HEK293 (cell line): ENCODE measurements around the gene ITGA5.
A peak's percentile ranks its signal among the peaks of the same experiment; 100 is the strongest.

Experiments used
- CTCF ChIA-PET: fragments of 350-600 bp; formaldehyde crosslinking; extraction: SDS; loops from one replicate; lab custom pipeline; 2021; ENCODE audit warnings: antibody characterized with exemption; lab: Yijun Ruan, JAX
- POLR2A ChIA-PET: fragments of 300-600 bp; formaldehyde crosslinking; extraction: SDS; loops from one replicate; lab custom pipeline; 2020; ENCODE audit warnings: antibody characterized with exemption, inconsistent platforms; lab: Yijun Ruan, JAX
- H3K27ac ChIP-seq: fragments of 200-500 bp; sonication (Bioruptor generic); 2 replicates; pipeline ENCODE4 v1.5.1; 2014; ENCODE audit warnings: low read depth, low read length, control low read depth, inconsistent platforms; ENCODE audit errors: extremely low read depth
- H3K36me3 ChIP-seq, 2 experiments: fragments of 200-500 bp in 1 of 2; sonication (Bioruptor generic) in 1 of 2; 1 replicate in 1 of 2; 2 replicates in 1 of 2; pipeline ENCODE4 v1.5.1; 2014 to 2017; ENCODE audit warnings: inconsistent platforms in 2 of 2, low read length in 2 of 2; ENCODE audit not compliant: control insufficient read depth in 2 of 2, insufficient read depth in 1 of 2
- H3K4me1 ChIP-seq: fragments of 200-500 bp; sonication (Bioruptor generic); 2 replicates; pipeline ENCODE4 v1.5.1; 2014; ENCODE audit warnings: mild to moderate bottlenecking, low read length, inconsistent platforms; ENCODE audit not compliant: control insufficient read depth, insufficient read depth
- H3K4me3 ChIP-seq: 2 replicates; pipeline ENCODE4 v1.5.1; 2011; ENCODE audit warnings: low read depth, mild to moderate bottlenecking, control low read depth, low read length, moderate library complexity
- H3K9me3 ChIP-seq: fragments of 200-500 bp; sonication (Bioruptor generic); 2 replicates; pipeline ENCODE4 v1.5.1; 2014; ENCODE audit warnings: low read depth, low read length, inconsistent platforms; ENCODE audit not compliant: control insufficient read depth, insufficient read depth
- CTCF ChIP-seq: fragments of 450-650 bp; formaldehyde crosslinking; IDR thresholded peaks from 2 replicates; pipeline ENCODE4 v1.5.1; 2016; ENCODE audit warnings: missing biosample characterization, missing genetic modification characterization
- EGR2 ChIP-seq: fragments of 450-650 bp; formaldehyde crosslinking; IDR thresholded peaks from 2 replicates; pipeline ENCODE4 v1.5.1; 2016; ENCODE audit warnings: low read depth, missing biosample characterization, missing genetic modification characterization
- GFI1B ChIP-seq: fragments of 450-650 bp; formaldehyde crosslinking; IDR thresholded peaks from 2 replicates; pipeline ENCODE4 v1.5.1; 2016; ENCODE audit warnings: missing biosample characterization, missing genetic modification characterization
- GLIS1 ChIP-seq: fragments of 450-650 bp; formaldehyde crosslinking; IDR thresholded peaks from 2 replicates; pipeline ENCODE4 v1.5.1; 2016; ENCODE audit warnings: missing biosample characterization, missing genetic modification characterization
- HIC1 ChIP-seq: fragments of 450-650 bp; formaldehyde crosslinking; IDR thresholded peaks from 2 replicates; pipeline ENCODE4 v1.5.1; 2016; ENCODE audit warnings: missing biosample characterization, missing genetic modification characterization
- HOXA7 ChIP-seq: sonication (generic); formaldehyde crosslinking; IDR thresholded peaks from 2 replicates; pipeline ENCODE4 v1.8.1; 2022; ENCODE audit warnings: missing genetic modification reagents, borderline replicate concordance
- MZF1 ChIP-seq: fragments of 450-650 bp; formaldehyde crosslinking; IDR thresholded peaks from 2 replicates; pipeline ENCODE4 v1.5.1; 2017; ENCODE audit warnings: missing biosample characterization, missing genetic modification characterization, borderline replicate concordance
- PBX3 ChIP-seq: sonication (generic); formaldehyde crosslinking; IDR thresholded peaks from 2 replicates; pipeline ENCODE4 v1.8.1; 2022; ENCODE audit warnings: mild to moderate bottlenecking, moderate library complexity, missing genetic modification reagents
- TCF7L2 ChIP-seq: IDR thresholded peaks from 2 replicates; pipeline ENCODE4 v1.6.1; 2011; ENCODE audit warnings: low read depth, mild to moderate bottlenecking, inconsistent platforms, low read length, moderate library complexity, borderline replicate concordance
- ZBTB7A ChIP-seq: fragments of 450-650 bp; formaldehyde crosslinking; IDR thresholded peaks from 2 replicates; pipeline ENCODE4 v1.5.1; 2016; ENCODE audit warnings: low read depth, missing biosample characterization, missing genetic modification characterization
- ZFP3 ChIP-seq: fragments of 450-650 bp; formaldehyde crosslinking; IDR thresholded peaks from 2 replicates; pipeline ENCODE4 v1.5.1; 2016; ENCODE audit warnings: low read depth, missing biosample characterization, missing genetic modification characterization
- ZNF10 ChIP-seq: fragments of 450-650 bp; formaldehyde crosslinking; IDR thresholded peaks from 2 replicates; pipeline ENCODE4 v1.5.1; 2017; ENCODE audit warnings: missing biosample characterization, missing genetic modification characterization
- ZNF132 ChIP-seq: fragments of 450-650 bp; formaldehyde crosslinking; IDR thresholded peaks from 2 replicates; pipeline ENCODE4 v1.5.1; 2017; ENCODE audit warnings: missing biosample characterization, missing genetic modification characterization, borderline replicate concordance
- ZNF239 ChIP-seq: fragments of 450-650 bp; formaldehyde crosslinking; IDR thresholded peaks from 2 replicates; pipeline ENCODE4 v1.5.1; 2016; ENCODE audit warnings: missing biosample characterization, missing genetic modification characterization
- ZNF266 ChIP-seq: fragments of 450-650 bp; formaldehyde crosslinking; IDR thresholded peaks from 2 replicates; pipeline ENCODE4 v1.5.1; 2016; ENCODE audit warnings: missing biosample characterization, missing genetic modification characterization, low read depth
- ZNF280D ChIP-seq: fragments of 450-650 bp; formaldehyde crosslinking; IDR thresholded peaks from 2 replicates; pipeline ENCODE4 v1.5.1; 2016; ENCODE audit warnings: missing biosample characterization, missing genetic modification characterization
- ZNF501 ChIP-seq: fragments of 450-650 bp; formaldehyde crosslinking; IDR thresholded peaks from 2 replicates; pipeline ENCODE4 v1.5.1; 2016; ENCODE audit warnings: missing biosample characterization, missing genetic modification characterization
- ZNF580 ChIP-seq: fragments of 450-650 bp; formaldehyde crosslinking; IDR thresholded peaks from 2 replicates; pipeline ENCODE4 v1.5.1; 2016; ENCODE audit warnings: missing biosample characterization, missing genetic modification characterization
- ZNF692 ChIP-seq: fragments of 450-650 bp; formaldehyde crosslinking; IDR thresholded peaks from 2 replicates; pipeline ENCODE4 v1.5.1; 2016; ENCODE audit warnings: missing biosample characterization, missing genetic modification characterization
- ZNF701 ChIP-seq: fragments of 450-650 bp; formaldehyde crosslinking; IDR thresholded peaks from 2 replicates; pipeline ENCODE4 v1.5.1; 2016; ENCODE audit warnings: missing biosample characterization, missing genetic modification characterization
- ZSCAN4 ChIP-seq: fragments of 450-650 bp; formaldehyde crosslinking; IDR thresholded peaks from 2 replicates; pipeline ENCODE4 v1.5.1; 2017; ENCODE audit warnings: missing biosample characterization, missing genetic modification characterization

The ITGA5 gene

GRCh38 chr12:54360717-54361456 is 58.2 kb downstream of the ITGA5 start (continued):
- 0 out of 2 replicates have a peak, but pooled peaks have one; percentile 47 for TF ChIP-seq ZNF692 (tag by site-specific recombination)
- no peak for TF ChIP-seq ZFP3 (tag by site-specific recombination)
- no peak for TF ChIP-seq GFI1B
- TF ChIP-seq CTCF = peak; percentile 94
- TF ChIP-seq ZSCAN4 = peak; percentile 42; the same call in 1 of the 2 replicates
- TF ChIP-seq ZNF239 = no peak
- 0 out of 2 replicates have a peak, but pooled peaks have one; percentile 33 for TF ChIP-seq PBX3
- TF ChIP-seq TCF7L2 = no peak

GRCh38 chr12:54359762-54360351 is 59.2 kb downstream of the ITGA5 start:
- peaks cover 12% of the 10 kb centered on the region for H3K4me1 ChIP-seq
- no peaks in the 10 kb centered on the region for H3K36me3 ChIP-seq
- H3K9me3 ChIP-seq = no peaks in the 10 kb centered on the region
- POLR2A ChIA-PET = interaction anchor here (0.7 to 4.1 kb wide), 21 partner anchors 8 to 343 kb away, joined by 3 to 32 read pairs (median 4); partner anchors contain the start of genes CBX5, COPZ1, HNRNPA1 and NFE2
- peak overlapping the region; percentile 33 for H3K4me3 ChIP-seq
- CTCF ChIA-PET = interaction anchor here (0.5 to 8.8 kb wide), 25 partner anchors 9 to 351 kb away, joined by 3 to 137 read pairs (median 8); partner anchors contain the start of genes COPZ1, HOXC8 and NFE2
- peak overlapping the region; percentile 80 for H3K27ac ChIP-seq
- TF ChIP-seq HOXA7 (CRISPR knock-in tag) = no peak
- TF ChIP-seq ZBTB7A (tag by site-specific recombination) = no peak
- TF ChIP-seq ZNF132 (tag by site-specific recombination) = no peak
- TF ChIP-seq GLIS1 (tag by site-specific recombination) = no peak
- TF ChIP-seq ZNF266 = no peak
- no peak for TF ChIP-seq ZNF501
- TF ChIP-seq EGR2 (tag by site-specific recombination) = no peak
- no peak for TF ChIP-seq MZF1 (tag by site-specific recombination)
- no peak for TF ChIP-seq ZNF239
- no peak for TF ChIP-seq HIC1 (tag by site-specific recombination)
- no peak for TF ChIP-seq ZNF692 (tag by site-specific recombination)
- TF ChIP-seq ZNF701 = no peak
- peak; percentile 93 for TF ChIP-seq ZNF10 (tag by site-specific recombination)
- no peak for TF ChIP-seq ZNF280D
- peak; percentile 51; the same call in 1 of the 2 replicates for TF ChIP-seq ZNF580 (tag by site-specific recombination)
